Fibroblast of mammary gland (primary cell): ENCODE results near the gene IL1RAPL2.

Experiments
- DNase-seq: peaks from one replicate; pipeline ENCODE4 v3.0.0-alpha.2; 2010; ENCODE audit warnings: low read depth
- H3K4me3 ChIP-seq: 2 replicates; pipeline ENCODE4 v1.5.1; 2011; ENCODE audit warnings: low read depth, mild to moderate bottlenecking, low read length, moderate library complexity; ENCODE audit not compliant: control insufficient read depth
- CTCF ChIP-seq: conservative IDR thresholded peaks from 2 replicates; pipeline ENCODE4 v1.5.1; 2011; ENCODE audit warnings: low read depth, low read length, inconsistent platforms; ENCODE audit not compliant: control insufficient read depth, insufficient read depth

Gene IL1RAPL2

GRCh38 chrX:104742355-104742754 lies 176.4 kb downstream of the IL1RAPL2 start:
- no peak for TF ChIP-seq CTCF
- DNase-seq, result no peak

GRCh38 chrX:104745152-104745551 lies 179.2 kb downstream of the IL1RAPL2 start:
- no peak for TF ChIP-seq CTCF
- no peak overlapping the region for H3K4me3 ChIP-seq
- DNase-seq, result no peak

More at GRCh38 chrX:104742355-104742754, 176.4 kb downstream of the IL1RAPL2 start:
- H3K4me3 ChIP-seq, result no peak overlapping the region

GRCh38 chrX:104749951-104750610 lies 184.1 kb downstream of the IL1RAPL2 start:
- TF ChIP-seq CTCF, result no peak
- DNase-seq, result peak; percentile 45
- no peak overlapping the region for H3K4me3 ChIP-seq

- DNase-seq, result no peak
- no peak overlapping the region for H3K4me3 ChIP-seq
- TF ChIP-seq CTCF, result no peak
Observed at GRCh38 chrX:104762641-104763040, 196.6 kb downstream of the IL1RAPL2 start.

GRCh38 chrX:104789784-104790183 lies 223.8 kb downstream of the IL1RAPL2 start:
- no peak for DNase-seq
- no peak for TF ChIP-seq CTCF
- H3K4me3 ChIP-seq, result no peak overlapping the region

GRCh38 chrX:104795804-104796203 lies 229.8 kb downstream of the IL1RAPL2 start:
- TF ChIP-seq CTCF, result no peak
- H3K4me3 ChIP-seq, result no peak overlapping the region
- no peak for DNase-seq

- no peak overlapping the region for H3K4me3 ChIP-seq
- DNase-seq, result no peak
- TF ChIP-seq CTCF, result no peak
Observed at GRCh38 chrX:104803219-104803618, 237.2 kb downstream of the IL1RAPL2 start.
